Spleen (tissue), 11 donors: ENCODE results near the gene TAF3. TPM values are rescaled to one million over a fixed set of nuclear protein-coding genes. Genes with fewer than 3 reads are reported as not detected.

Experiments
- DNase-seq: peaks from one replicate; pipeline ENCODE4 v3.0.0-alpha.2; 2020
- H3K27ac ChIP-seq, 8 donors: fragments of 200-600 bp; sonication (generic) in 7 of 8; 1 replicate in 4 of 8; 2 replicates in 4 of 8; pipeline versions ENCODE4 v1.5.0 to v1.8.0; 2016 to 2021; ENCODE audit warnings: inconsistent platforms in 4 of 8, mild to moderate bottlenecking in 4 of 8, moderate library complexity in 1 of 8
- H3K27me3 ChIP-seq, 7 donors: fragments of 200-600 bp; sonication (generic) in 6 of 7; replicated peaks in 1 of 7; 1 replicate in 4 of 7; 2 replicates in 3 of 7; pipeline versions ENCODE4 v1.5.0 to v1.8.0; 2016 to 2021; ENCODE audit warnings: inconsistent platforms in 3 of 7, mild to moderate bottlenecking in 1 of 7
- H3K36me3 ChIP-seq, 6 donors: fragments of 200-600 bp; sonication (generic) in 5 of 6; 1 replicate in 4 of 6; 2 replicates in 2 of 6; pipeline versions ENCODE4 v1.5.0 to v1.8.0; 2016 to 2021; ENCODE audit warnings: inconsistent platforms in 2 of 6
- H3K4me1 ChIP-seq, 6 donors: fragments of 200-600 bp; sonication (generic) in 5 of 6; 1 replicate in 3 of 6; 2 replicates in 3 of 6; pipeline versions ENCODE4 v1.5.0 to v1.8.0; 2016 to 2021; ENCODE audit warnings: inconsistent platforms in 3 of 6
- H3K4me3 ChIP-seq, 8 donors: fragments of 200-600 bp; sonication (generic) in 7 of 8; 1 replicate in 4 of 8; 2 replicates in 4 of 8; pipeline versions ENCODE4 v1.5.0 to v1.8.0; 2016 to 2021; ENCODE audit warnings: inconsistent platforms in 4 of 8, mild to moderate bottlenecking in 4 of 8, moderate library complexity in 2 of 8
- H3K9me3 ChIP-seq, 8 donors: fragments of 200-600 bp; sonication (generic) in 7 of 8; 1 replicate in 4 of 8; 2 replicates in 4 of 8; pipeline versions ENCODE4 v1.5.0 to v1.8.0; 2016 to 2021; ENCODE audit warnings: inconsistent platforms in 4 of 8
- CTCF ChIP-seq, 11 experiments: fragments of 200-600 bp in 7 of 11; fragments of 450-650 bp in 4 of 11; sonication (generic) in 4 of 11; IDR thresholded peaks in 8 of 11; conservative IDR thresholded peaks in 3 of 11; 1 replicate in 7 of 11; 2 replicates in 4 of 11; pipeline versions ENCODE4 v1.4.0 to v1.8.0; 2016 to 2021; ENCODE audit warnings: antibody characterized with exemption in 11 of 11, inconsistent platforms in 4 of 11, mild to moderate bottlenecking in 1 of 11
- POLR2A ChIP-seq, 3 donors: fragments of 450-650 bp; IDR thresholded peaks; one replicate each; pipeline ENCODE4 v1.5.1; 2017; ENCODE audit warnings: antibody characterized with exemption in 3 of 3, mild to moderate bottlenecking in 1 of 3
- POLR2AphosphoS5 ChIP-seq, 3 donors: sonication (generic); formaldehyde crosslinking; IDR thresholded peaks; one replicate each; pipeline ENCODE4 v1.5.1; 2017; ENCODE audit warnings: antibody characterized with exemption in 3 of 3
- whole genome bisulfite sequencing, 5 donors: extraction: QIAGEN DNeasy Blood & Tissue Kit in 3 of 5; methylation state at CpG; one replicate each; pipeline versions ENCODE4 v1.1.5 to v1.1.7; 2013 to 2018; 5-methylcytosine and 5-hydroxymethylcytosine counted together
- intact Hi-C: fragments of 100-400 bp; cut with DNase I; formaldehyde crosslinking; loops from one replicate; pipeline ENCODE4 v1.15.0; 2023; ENCODE audit warnings: low total_unique reads
- polyA plus RNA-seq, 3 donors: library from polyadenylated mRNA; stranded (reverse); fragments of 200-250 nt; gene quantifications; one replicate each; pipeline ENCODE4 v1.2.1, GENCODE V29; 2013
- total RNA-seq, 7 donors: library from RNA; depleted of rRNA in 3 of 7; stranded (reverse); fragments of >200 nt in 3 of 7; fragmentation: NEBNext Ultra II Directional in 4 of 7; extraction: Animal tissue kit (Norgen Biotek cat#: 25700) in 4 of 7; gene quantifications; one replicate each; pipeline versions ENCODE4 v1.1.0 to v1.2.1, GENCODE V29; 2016 to 2021
- donor health status: healthy with polysubstance abuse.
- donor health status: DM: no; HTN: no; CAD: no; lungs with moderate emphysema.
- donor health status: DM: no; HTN: no; CAD: no.
- donor health status: Bipolar disorder and iron deficiency.
- donor health status: healthy.
- donor health status: DM: no; HTN: no; CAD: no.
- donor health status: DM: yes; HTN: yes; CAD: no.

The TAF3 gene
- total and polyA plus RNA-seq, 10 donors, result 2.7 to 13.0 (median 9.8) TPM

GRCh38 chr10:7965457-7965856 is 147.2 kb downstream of the TAF3 start:
- no peak overlapping the region for H3K4me3 ChIP-seq
- intact Hi-C loops, result no loop called here

GRCh38 chr10:7967035-7967434 is 148.7 kb downstream of the TAF3 start:
- no peak for DNase-seq
- Histone ChIP-seq H3K36me3 (peaks cover 0 to 48% (median 11%) of the 10 kb centered on the region in 6 donors), H3K9me3 (no peaks in the 10 kb centered on the region), H3K27me3 (no peaks in the 10 kb centered on the region), H3K27ac (no peak overlapping the region), H3K4me3 (no peak overlapping the region), H3K4me1 (peaks cover 0 to 10% (median 0%) of the 10 kb centered on the region in 6 donors)
- TF ChIP-seq POLR2AphosphoS5 (IDR thresholded peaks at IDR 0.05), result no peak
- no peak for TF ChIP-seq CTCF (IDR thresholded peaks at IDR 0.05 in 8 of 11, conservative IDR thresholded peaks at IDR 0.05 in 3 of 11)
- TF ChIP-seq POLR2A (IDR thresholded peaks at IDR 0.05), result no peak
- intact Hi-C loops, result no loop called here
- WGBS, 5 donors, result 95 to 100% (median 96%) methylated on average over 2 of the region's 2 CpGs

More at GRCh38 chr10:7965457-7965856, 147.2 kb downstream of the TAF3 start:
- 89 to 95% (median 93%) methylated on average over 2 of the region's 2 CpGs for WGBS, 5 donors
- Histone ChIP-seq H3K36me3 (peaks cover 0 to 48% (median 11%) of the 10 kb centered on the region in 6 donors), H3K9me3 (no peaks in the 10 kb centered on the region), H3K4me1 (peaks cover 0 to 6% (median 0%) of the 10 kb centered on the region in 6 donors), H3K27ac (no peak overlapping the region), H3K27me3 (no peaks in the 10 kb centered on the region)
- no peak for DNase-seq
- no peak for TF ChIP-seq POLR2AphosphoS5 (IDR thresholded peaks at IDR 0.05)
- no peak for TF ChIP-seq CTCF (IDR thresholded peaks at IDR 0.05 in 8 of 11, conservative IDR thresholded peaks at IDR 0.05 in 3 of 11)
- no peak for TF ChIP-seq POLR2A (IDR thresholded peaks at IDR 0.05)

- DNase-seq, result no peak
- H3K4me3 ChIP-seq, result no peak overlapping the region
- no peak overlapping the region for H3K27ac ChIP-seq
- H3K36me3 ChIP-seq, result peaks cover 0 to 46% (median 11%) of the 10 kb centered on the region in 6 donors
- peaks cover 0 to 10% (median 0%) of the 10 kb centered on the region in 6 donors for H3K4me1 ChIP-seq
- TF ChIP-seq POLR2A (IDR thresholded peaks at IDR 0.05), result no peak
- no peak for TF ChIP-seq CTCF (IDR thresholded peaks at IDR 0.05 in 8 of 11, conservative IDR thresholded peaks at IDR 0.05 in 3 of 11)
- TF ChIP-seq POLR2AphosphoS5 (IDR thresholded peaks at IDR 0.05), result no peak
- intact Hi-C loops, result no loop called here
- no peaks in the 10 kb centered on the region for H3K27me3 ChIP-seq
- 44 to 72% (median 61%) methylated on average over 1 of the region's 1 CpG for WGBS, 5 donors
- no peaks in the 10 kb centered on the region for H3K9me3 ChIP-seq
Observed at GRCh38 chr10:7968510-7969112, 150.3 kb downstream of the TAF3 start.

GRCh38 chr10:7969623-7970022 is 151.3 kb downstream of the TAF3 start:
- H3K27me3 ChIP-seq, result no peaks in the 10 kb centered on the region
- peaks cover 0 to 36% (median 2%) of the 10 kb centered on the region in 6 donors for H3K36me3 ChIP-seq
- no peak overlapping the region for H3K4me3 ChIP-seq
- intact Hi-C loops, result no loop called here
- no peak for DNase-seq
- peaks cover 0 to 10% (median 0%) of the 10 kb centered on the region in 6 donors for H3K4me1 ChIP-seq
- TF ChIP-seq POLR2AphosphoS5 (IDR thresholded peaks at IDR 0.05), result no peak
- TF ChIP-seq POLR2A (IDR thresholded peaks at IDR 0.05), result no peak
- no peak for TF ChIP-seq CTCF (IDR thresholded peaks at IDR 0.05 in 8 of 11, conservative IDR thresholded peaks at IDR 0.05 in 3 of 11)
- H3K9me3 ChIP-seq, result no peaks in the 10 kb centered on the region
- no peak overlapping the region for H3K27ac ChIP-seq
- 57 to 77% (median 67%) methylated on average over 6 of the region's 6 CpGs for WGBS, 5 donors
